EH (cell line): ENCODE data around the gene PTPRN2.
"Not testable (repeated sequence)": the region's sequence is repeated elsewhere in the genome, so short reads cannot be mapped to it uniquely, and the experiment has no call there.

Experiments used
- DNase-seq: peaks from one replicate; pipeline ENCODE4 v3.0.0-alpha.2; 2015; ENCODE audit warnings: low read depth

PTPRN2 gene

DNA sequence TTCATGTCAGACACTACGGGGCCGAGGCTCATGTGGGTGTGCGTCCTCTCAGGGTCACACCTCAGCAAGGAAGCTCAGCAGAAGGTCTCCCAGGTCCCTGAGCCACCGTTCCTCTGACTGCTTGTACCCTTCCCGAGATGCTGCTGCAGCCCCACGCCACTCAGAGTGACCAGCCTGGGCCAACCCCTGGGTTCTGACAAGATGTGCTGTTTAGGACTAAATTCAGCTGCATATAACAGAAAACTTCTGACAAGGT, 738.4 kb downstream of the PTPRN2 start:
- no peak for DNase-seq

DNA sequence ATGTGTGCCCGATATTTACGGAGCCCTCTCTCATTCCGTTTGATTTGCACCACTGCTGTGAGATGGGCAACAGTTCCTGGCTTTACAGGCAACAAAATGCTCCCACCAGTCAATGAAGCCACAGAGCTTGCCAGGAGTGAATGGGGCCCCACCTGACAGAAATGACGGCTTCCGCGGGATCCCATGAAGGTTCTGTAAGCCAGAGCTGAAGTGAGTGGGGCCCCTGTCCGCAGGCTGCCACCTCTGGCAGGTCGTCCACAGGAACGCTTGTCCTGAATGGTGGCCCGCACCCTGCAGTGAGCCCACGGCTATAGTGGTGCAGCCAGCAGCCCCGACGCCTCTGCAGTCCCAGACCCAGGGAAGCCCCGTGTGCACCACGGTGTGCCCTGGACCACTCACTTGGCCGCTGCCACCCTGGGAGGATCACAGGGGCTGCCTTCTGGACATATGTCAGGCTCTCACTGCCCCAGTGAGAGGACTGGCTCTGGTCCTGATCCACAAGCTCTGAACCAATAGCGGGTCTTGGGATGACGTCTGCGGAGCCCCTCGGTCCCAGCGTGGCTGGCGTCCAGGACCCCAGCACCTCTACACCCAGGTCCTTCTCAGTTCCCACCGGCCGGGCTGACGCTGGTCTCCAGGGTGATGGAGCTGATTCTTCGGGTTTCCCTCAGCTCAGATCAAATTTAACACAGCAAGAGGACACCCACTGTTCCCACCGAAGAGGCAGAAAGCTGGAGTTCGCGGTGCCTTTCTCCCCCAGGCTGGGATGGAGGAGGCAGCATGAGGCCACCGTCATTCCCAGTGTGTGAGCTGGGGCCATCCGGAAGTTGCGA, 738.9 kb downstream of the PTPRN2 start:
- DNase-seq = no peak

DNA sequence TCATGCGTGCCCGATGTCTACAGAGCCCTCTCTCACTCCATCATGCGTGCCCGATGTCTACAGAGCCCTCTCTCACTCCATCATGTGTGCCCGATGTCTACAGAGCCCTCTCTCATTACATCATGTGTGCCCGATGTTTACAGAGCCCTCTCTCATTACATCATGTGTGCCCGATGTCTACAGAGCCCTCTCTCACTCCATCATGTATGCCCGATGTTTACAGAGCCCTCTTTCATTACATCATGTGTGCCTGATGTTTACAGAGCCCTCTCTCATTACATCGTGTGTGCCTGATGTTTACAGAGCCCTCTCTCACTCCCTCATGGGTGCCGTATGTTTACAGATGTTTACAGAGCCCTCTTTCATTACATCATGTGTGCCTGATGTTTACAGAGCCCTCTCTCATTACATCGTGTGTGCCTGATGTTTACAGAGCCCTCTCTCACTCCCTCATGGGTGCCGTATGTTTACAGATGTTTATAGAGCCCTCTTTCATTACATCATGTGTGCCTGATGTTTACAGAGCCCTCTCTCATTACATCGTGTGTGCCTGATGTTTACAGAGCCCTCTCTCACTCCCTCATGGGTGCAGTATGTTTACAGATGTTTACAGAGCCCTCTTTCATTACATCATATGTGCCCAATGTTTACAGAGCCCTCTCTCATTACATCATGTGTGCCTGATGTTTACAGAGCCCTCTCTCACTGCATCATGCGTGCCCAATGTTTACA, 739.7 kb downstream of the PTPRN2 start:
- not testable (repeated sequence) for DNase-seq

DNA sequence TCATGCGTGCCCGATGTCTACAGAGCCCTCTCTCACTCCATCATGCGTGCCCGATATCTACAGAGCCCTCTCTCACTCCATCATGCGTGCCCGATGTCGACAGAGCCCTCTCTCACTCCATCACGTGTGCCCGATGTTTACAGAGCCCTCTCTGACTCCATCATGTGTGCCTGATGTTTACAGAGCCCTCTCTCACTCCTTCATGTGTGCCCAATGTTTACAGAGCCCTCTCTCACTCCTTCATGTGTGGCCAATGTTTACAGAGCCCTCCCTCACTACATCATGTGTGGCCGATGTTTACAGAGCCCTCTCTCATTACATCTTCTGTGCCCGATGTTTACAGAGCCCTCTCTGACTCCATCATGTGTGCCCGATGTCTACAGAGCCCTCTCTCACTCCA, 740.9 kb downstream of the PTPRN2 start:
- not testable (repeated sequence) for DNase-seq

- DNase-seq = no peak
These were observed 741.4 kb downstream of the PTPRN2 start for GRCh38 chr7:157846271-157846670.

- DNase-seq = no peak
These were observed 742.3 kb downstream of the PTPRN2 start for GRCh38 chr7:157845203-157845835.

DNA sequence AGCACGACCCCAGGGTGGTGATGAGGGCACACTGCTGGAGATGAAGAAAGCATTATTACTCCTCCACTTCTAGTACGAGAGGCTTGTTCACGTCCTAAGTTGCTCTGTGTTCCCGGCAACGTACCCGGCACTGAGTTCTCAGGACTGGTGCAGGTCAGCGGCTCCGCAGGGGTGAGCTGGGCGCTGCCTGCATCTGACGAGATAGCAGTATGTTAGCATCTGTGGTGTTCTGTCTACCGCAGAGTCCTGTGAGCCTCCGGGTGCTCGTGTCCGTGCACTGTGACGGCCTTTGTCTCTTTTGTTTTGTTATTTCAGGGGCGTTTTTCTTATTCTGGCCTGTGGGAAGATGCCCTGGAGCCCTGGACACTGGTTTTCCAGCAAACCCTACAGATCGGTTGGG, 743.0 kb downstream of the PTPRN2 start:
- DNase-seq = no peak

- DNase-seq = no peak
These were observed 743.5 kb downstream of the PTPRN2 start for GRCh38 chr7:157844141-157844540.

GRCh38 chr7:157843336-157844140, 744.1 kb downstream of the PTPRN2 start:
- no peak for DNase-seq

DNA sequence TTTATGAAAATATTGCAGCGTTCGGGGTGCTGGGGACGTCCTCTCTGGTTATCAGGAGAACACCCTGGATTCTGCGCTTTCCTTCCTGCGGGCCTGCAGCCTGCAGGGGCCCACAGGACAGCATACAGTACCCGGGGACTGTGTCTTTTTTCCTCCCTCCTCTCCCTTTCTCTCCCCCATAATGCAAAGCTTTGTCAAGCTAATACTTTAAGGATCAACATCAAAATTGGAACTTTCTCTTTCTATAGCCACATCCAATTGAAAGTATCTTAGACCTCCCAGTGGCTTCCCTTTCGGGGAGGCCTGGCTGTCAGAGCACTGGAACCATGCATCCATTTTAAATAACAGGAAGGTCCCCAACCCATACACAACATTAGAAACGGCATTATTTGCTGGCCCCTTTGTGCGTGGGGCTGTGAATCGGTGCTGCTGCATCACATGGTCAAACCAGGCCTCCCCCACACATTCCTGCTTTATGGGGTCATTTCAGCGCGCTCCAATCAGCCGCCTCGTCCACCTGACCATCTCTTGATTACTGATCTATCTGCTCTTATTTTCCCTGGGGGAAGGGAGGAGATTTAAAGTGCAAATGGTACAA, 745.8 kb downstream of the PTPRN2 start:
- DNase-seq = no peak

- no peak for DNase-seq
These were observed 746.5 kb downstream of the PTPRN2 start for GRCh38 chr7:157840914-157841772.

- DNase-seq = no peak
These were observed 747.3 kb downstream of the PTPRN2 start for GRCh38 chr7:157840174-157840913.

- no peak for DNase-seq
These were observed 747.9 kb downstream of the PTPRN2 start for GRCh38 chr7:157839672-157840167.

- no peak for DNase-seq
These were observed 748.4 kb downstream of the PTPRN2 start for GRCh38 chr7:157839226-157839625.

DNA sequence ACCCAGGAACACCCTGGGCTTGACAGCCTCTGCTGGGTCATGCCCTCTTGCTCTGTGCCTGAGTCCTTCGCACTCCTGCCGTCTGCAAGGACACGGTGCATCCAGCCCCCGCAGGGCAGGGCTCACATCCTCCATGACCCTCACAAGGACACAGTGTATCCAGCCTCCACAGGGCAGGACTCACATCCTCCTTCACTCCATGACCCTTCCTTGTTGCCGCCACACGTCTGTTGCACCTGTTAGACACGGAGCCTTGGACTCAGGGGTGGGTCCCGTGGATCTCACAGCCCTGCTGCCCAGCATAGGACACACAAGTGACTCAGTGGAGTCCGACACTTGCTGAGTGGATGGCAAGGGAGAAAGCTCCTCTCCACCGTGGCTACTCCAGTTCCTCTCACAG, 750.1 kb downstream of the PTPRN2 start:
- no peak for DNase-seq

GRCh38 chr7:157837047-157837446, 750.6 kb downstream of the PTPRN2 start:
- DNase-seq = no peak

DNA sequence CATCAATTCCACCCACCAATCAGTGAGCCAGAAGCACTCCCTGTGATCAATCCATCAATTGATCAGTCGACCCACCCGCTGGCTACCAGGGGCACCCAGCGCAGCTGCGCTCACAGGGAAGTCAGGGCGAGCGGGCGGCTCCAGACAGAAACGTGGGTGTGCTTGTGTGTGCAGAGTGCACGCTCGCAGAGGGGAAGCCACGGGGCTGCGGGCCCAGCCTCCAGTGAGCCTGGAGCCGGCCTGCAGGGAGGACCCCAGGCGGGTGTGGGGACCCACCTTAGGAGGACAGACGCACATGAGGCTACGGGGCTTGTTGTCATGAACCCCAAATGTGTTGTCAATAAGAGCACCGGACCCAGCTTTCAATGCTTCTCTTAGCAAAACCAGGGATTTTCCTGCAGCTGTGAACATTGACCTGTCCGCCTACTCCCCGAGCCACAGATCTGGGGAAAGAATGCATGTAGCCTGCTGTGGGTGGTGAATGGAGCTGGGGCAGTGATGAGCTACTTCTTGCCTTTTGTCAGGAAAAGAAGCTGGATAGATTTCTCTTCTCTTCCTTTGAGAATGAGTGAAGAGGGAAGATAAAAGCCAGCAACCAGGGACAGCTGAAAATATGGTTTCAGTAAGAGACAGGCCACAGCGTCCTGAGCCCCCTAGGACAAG, 753.0 kb downstream of the PTPRN2 start:
- DNase-seq = no peak

- no peak for DNase-seq
These were observed 754.6 kb downstream of the PTPRN2 start for GRCh38 chr7:157832866-157833607.

DNA sequence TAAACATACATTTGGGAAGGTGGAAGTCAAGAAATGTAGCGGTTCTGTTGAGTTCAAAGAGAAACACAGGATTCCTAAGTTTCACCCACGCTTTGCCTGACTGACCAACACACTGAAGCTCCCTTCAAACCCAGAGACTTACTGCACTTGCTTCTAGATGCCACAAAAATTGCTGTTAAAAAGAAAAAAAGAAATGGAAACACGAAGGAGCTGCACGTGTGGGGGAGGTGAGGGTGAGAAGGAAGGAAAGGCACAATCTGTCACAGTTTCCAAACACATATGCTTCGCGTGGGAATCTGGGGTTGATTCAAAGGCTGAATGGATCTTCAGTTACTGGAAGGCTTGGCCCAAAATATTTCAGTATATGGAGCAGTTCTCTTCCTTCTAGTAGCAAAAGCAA, 755.2 kb downstream of the PTPRN2 start:
- no peak for DNase-seq
